GM12873 (cell line): ENCODE results near the gene DAPK2.

Source experiments
- CTCF ChIP-seq: IDR thresholded peaks from 2 replicates; pipeline ENCODE4 v1.5.1; 2012; ENCODE audit warnings: low read depth, mild to moderate bottlenecking, moderate library complexity, low read length, control low read depth; ENCODE audit not compliant: insufficient read depth; ENCODE audit errors: missing control alignments

Gene DAPK2

GRCh38 chr15:63880744-63881143, 165.5 kb downstream of the DAPK2 start:
- no peak for TF ChIP-seq CTCF

- TF ChIP-seq CTCF = no peak
Observed at GRCh38 chr15:63879995-63880394, 166.3 kb downstream of the DAPK2 start.

- TF ChIP-seq CTCF = no peak
Observed at GRCh38 chr15:63879211-63879610, 167.1 kb downstream of the DAPK2 start.

GRCh38 chr15:63877713-63878271, 168.5 kb downstream of the DAPK2 start:
- no peak for TF ChIP-seq CTCF

- no peak for TF ChIP-seq CTCF
Observed at GRCh38 chr15:63876085-63876662, 170.1 kb downstream of the DAPK2 start.

GRCh38 chr15:63874616-63875015, 171.7 kb downstream of the DAPK2 start:
- no peak for TF ChIP-seq CTCF

GRCh38 chr15:63872759-63873510, 173.3 kb downstream of the DAPK2 start:
- TF ChIP-seq CTCF = no peak
